ENCODE measurements around the gene ADCY9. TPM values are rescaled to one million over a fixed set of nuclear protein-coding genes. Genes with fewer than 3 reads are reported as not detected.

ADCY9 gene
- total and polyA plus RNA-seq, 8 donors, result 6.6 to 20.9 (median 18.0) TPM

- Histone ChIP-seq H3K36me3 (no peaks in the 10 kb centered on the region), H3K27ac (peak overlapping the region; percentile 51 to 84 (median 61)), H3K27me3 (no peaks in the 10 kb centered on the region), H3K4me1 (peaks cover 10 to 34% (median 17%) of the 10 kb centered on the region in 3 donors), H3K9me3 (no peaks in the 10 kb centered on the region), H3K4me3 (no peak overlapping the region)
- FAIRE-seq, result no peak
- intact Hi-C loops (cut with DNase I), result no loop called here
- no peak for ATAC-seq
- DNase-seq, result no peak
- no peak for TF ChIP-seq CTCF (IDR thresholded peaks at IDR 0.05)
- 85% methylated on average over 15 of the region's 15 CpGs for WGBS, 2 donors
Observed at GRCh38 chr16:4089251-4089810, 26.9 kb downstream of the ADCY9 start.

- Histone ChIP-seq H3K4me1 (peaks cover 10 to 23% (median 17%) of the 10 kb centered on the region in 3 donors), H3K36me3 (no peaks in the 10 kb centered on the region), H3K27ac (no peak overlapping the region), H3K9me3 (no peaks in the 10 kb centered on the region), H3K27me3 (no peaks in the 10 kb centered on the region), H3K4me3 (no peak overlapping the region)
- intact Hi-C loops (cut with DNase I), result no loop called here
- TF ChIP-seq CTCF (IDR thresholded peaks at IDR 0.05), result no peak
- DNase-seq (no peak), FAIRE-seq (no peak), ATAC-seq (no peak)
- 97 to 98% methylated on average over 7 of the region's 7 CpGs for WGBS, 2 donors
Observed at GRCh38 chr16:4087990-4088577, 28.2 kb downstream of the ADCY9 start.

- H3K4me3 ChIP-seq, result no peak overlapping the region
- no peaks in the 10 kb centered on the region for H3K36me3 ChIP-seq
- TF ChIP-seq CTCF (IDR thresholded peaks at IDR 0.05), result no peak
- intact Hi-C loops (cut with DNase I), result no loop called here
- H3K27me3 ChIP-seq, result no peaks in the 10 kb centered on the region
- WGBS, 2 donors, result 79 to 84% methylated on average over 12 of the region's 12 CpGs
- no peak overlapping the region for H3K27ac ChIP-seq
- FAIRE-seq, result no peak
- peaks cover 10 to 18% (median 17%) of the 10 kb centered on the region in 3 donors for H3K4me1 ChIP-seq
- ATAC-seq, result no peak
- no peaks in the 10 kb centered on the region for H3K9me3 ChIP-seq
- DNase-seq, result no peak
Observed at GRCh38 chr16:4087099-4087885, 28.9 kb downstream of the ADCY9 start.

GRCh38 chr16:4086153-4086552 lies 30.1 kb downstream of the ADCY9 start:
- no peak for TF ChIP-seq CTCF (IDR thresholded peaks at IDR 0.05)
- no peaks in the 10 kb centered on the region for H3K36me3 ChIP-seq
- ATAC-seq, result no peak
- peaks cover 8 to 13% (median 11%) of the 10 kb centered on the region in 3 donors for H3K4me1 ChIP-seq
- no peak overlapping the region for H3K27ac ChIP-seq
- H3K9me3 ChIP-seq, result no peaks in the 10 kb centered on the region
- WGBS, 2 donors, result 92 to 94% methylated on average over 15 of the region's 15 CpGs
- DNase-seq, result peak in 1 of 6 donors; percentile 67
- no peaks in the 10 kb centered on the region for H3K27me3 ChIP-seq
- intact Hi-C loops (cut with DNase I), result no loop called here
- no peak overlapping the region for H3K4me3 ChIP-seq
- FAIRE-seq, result no peak
